D341Med (cell line): ENCODE results near the gene MOK.
A peak's percentile ranks its signal among the peaks of the same experiment; 100 is the strongest.

Source experiments
- DNase-seq: peaks from one replicate; pipeline ENCODE4 v3.0.0; 2012; ENCODE audit warnings: low spot score

MOK gene

DNA sequence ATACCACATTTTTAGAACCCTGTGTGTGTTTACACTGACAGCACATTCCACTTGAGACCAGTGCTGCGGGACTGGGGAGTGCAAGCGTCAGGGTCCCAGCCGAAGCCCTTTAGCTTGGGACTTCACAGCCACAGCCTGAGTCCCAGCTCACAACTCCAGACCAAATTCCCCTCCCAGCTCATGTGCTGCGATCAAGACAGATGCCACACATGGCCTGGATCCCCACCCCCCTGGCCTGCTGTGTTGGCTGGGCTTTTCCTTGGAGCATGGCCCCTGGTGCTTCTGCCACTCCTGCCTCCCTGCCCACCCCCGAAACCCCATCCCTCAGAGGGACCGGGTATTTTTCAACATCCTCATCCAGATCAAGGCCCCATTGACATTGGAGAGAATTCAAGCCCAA is 101.6 kb downstream of the MOK start:
- no peak for DNase-seq

DNA sequence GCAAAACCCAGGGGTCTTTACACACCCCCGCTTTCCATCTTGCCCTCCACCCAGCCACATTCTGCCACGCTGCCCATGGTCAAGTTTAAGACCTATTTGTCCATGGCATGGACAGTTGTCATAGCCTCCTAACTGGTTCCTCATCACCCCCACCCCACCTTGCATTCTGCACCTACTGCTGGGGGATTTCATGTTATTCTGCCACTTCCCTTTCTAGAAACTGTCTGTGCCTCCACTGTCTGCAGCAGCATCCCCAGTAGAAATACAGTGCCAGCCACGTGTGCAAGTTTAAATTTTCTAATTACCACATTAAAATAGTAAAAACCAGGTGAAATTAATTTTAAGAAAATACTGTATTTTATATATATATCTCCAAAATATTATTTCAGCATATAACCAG is 102.0 kb downstream of the MOK start:
- DNase-seq: no peak

GRCh38 chr14:102201776-102202175 is 103.2 kb downstream of the MOK start:
- no peak for DNase-seq

DNA sequence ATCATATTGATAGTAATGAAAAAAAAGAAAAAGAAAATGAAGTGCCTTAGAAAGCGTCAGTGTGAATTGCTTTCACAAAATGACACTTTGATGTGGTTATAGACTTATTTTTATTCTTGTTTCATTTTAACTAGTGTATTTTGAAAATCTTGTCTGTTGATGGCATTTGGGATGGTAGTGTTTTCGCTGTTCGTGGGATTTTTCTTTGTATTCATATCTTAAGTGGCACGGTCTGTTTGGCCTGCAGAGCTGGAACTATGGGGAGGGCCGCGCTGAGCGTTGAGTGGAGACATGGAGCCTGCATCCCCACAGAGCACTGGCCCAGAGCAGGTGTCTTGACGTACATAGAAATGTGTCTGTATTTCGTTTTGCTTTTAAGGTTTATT is 103.6 kb downstream of the MOK start:
- no peak for DNase-seq

DNA sequence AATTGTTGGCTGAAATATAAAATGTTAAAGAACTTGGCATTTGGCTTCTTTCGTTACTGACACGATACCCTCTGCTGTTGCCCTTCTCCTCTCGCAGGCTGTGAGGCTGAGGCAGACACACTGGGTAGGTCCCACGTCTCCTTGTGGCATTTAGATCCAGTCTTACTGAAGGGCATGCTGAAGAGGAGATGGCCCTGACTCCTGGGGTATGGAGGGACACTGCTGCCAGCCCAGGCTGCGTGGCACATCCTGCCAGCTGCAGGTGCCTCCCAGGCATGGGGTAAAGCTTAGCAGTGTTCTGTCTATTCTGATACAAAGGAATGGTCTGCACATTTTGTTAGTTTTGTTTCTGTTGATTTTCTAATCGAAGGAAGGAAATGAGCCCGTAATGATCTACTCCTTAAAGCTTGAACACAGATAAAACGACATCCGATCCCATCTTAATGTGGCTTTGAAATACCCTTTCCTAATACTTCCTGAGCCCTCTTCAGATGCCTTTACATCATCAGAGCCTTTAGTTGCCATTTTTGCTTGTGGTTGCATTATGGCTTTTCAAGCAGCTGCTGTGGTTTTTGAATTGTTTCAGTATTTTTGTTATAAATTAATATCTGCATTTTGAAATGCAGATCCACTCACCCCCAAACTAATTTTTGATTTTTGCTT is 104.1 kb downstream of the MOK start:
- no peak for DNase-seq

DNA sequence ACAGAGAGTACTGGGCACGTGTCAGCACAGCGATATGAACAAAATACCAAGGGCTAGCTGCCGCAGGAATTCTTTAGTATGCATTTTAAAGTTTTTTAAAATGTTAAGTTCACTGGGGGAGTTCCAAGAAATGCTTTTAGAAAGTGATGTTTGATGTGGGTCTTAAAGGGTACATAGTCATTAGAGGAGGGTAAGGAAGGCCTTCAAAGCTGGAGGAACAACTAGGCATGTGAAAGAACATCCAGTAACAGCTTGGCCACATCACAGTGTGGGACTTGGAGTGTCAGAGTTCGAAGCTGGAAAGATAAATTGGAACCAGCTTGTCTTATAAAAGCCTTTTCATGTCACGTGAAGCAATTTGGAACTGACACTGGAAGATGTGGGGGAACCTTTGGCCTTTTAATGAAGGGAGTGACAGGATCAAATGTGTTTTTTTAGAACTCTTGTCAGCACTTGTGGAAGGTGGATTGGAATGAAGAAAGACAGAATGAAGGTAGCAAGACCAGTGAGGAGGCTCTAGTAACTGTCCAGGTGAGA is 107.6 kb downstream of the MOK start:
- DNase-seq: no peak

- DNase-seq: no peak
Observed at GRCh38 chr14:102196902-102197230, 108.1 kb downstream of the MOK start.

GRCh38 chr14:102196039-102196901 is 108.7 kb downstream of the MOK start:
- DNase-seq: no peak

DNA sequence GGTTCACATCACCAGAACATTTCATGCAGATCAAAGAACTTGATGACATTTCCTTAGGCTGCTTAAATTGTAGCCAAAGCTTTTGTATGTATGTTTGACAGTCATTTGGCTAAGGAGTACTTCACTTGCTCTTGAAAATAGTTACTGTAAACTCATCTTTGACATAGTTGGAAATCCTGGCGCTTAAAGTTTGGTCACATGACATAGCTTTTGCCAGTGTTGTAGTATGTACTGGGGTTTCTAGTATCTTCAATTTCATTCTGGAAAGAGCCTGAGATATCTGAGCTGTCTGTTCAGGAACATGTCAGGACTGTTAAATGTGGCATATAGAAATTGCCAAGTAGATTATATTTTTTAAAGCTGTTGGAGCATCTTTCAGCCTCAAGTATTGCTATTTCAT is 109.5 kb downstream of the MOK start:
- DNase-seq: no peak

DNA sequence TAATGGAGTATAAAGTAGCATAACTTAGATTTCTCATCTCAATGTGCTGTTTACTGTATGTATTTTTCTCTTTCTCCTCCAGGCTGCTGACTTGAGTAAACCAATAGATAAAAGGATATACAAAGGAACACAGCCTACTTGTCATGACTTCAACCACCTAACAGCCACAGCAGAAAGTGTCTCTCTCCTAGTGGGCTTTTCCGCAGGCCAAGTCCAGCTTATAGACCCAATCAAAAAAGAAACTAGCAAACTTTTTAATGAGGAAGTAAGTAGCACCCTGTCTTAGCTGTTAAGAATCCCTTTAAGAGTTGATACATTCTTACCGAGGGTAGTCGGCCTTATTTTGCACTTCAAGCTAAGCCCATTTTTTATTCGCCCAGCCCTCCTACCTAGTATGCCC is 110.1 kb downstream of the MOK start:
- no peak for DNase-seq

GRCh38 chr14:102192840-102193502 is 112.0 kb downstream of the MOK start:
- no peak for DNase-seq

GRCh38 chr14:102189874-102190273 is 115.1 kb downstream of the MOK start:
- no peak for DNase-seq

GRCh38 chr14:102188187-102188586 is 116.8 kb downstream of the MOK start:
- DNase-seq: no peak

- no peak for DNase-seq
Observed at GRCh38 chr14:102187568-102188001, 117.4 kb downstream of the MOK start.

- DNase-seq: no peak
Observed at GRCh38 chr14:102187044-102187443, 117.9 kb downstream of the MOK start.

DNA sequence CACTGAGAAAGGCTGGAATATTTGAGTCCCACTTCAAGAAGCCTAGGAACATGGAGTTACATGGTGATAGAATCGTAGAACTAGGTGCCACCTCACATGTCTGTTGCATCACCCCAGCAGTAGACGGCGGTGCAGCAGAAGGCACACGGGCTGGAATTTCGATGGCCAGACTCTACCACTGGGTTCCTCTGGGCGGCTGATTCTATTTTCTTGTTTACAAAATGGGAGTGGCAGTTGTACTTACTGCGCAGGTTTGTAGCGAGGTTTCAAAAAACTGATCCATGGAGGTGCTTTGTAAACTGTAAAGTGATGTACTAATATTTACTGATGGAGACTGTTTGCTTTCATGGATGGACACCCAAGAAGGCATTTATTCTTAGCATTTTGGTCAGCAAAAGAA is 119.6 kb downstream of the MOK start:
- peak; percentile 11 for DNase-seq

- DNase-seq: peak; percentile 25
Observed at GRCh38 chr14:102184316-102185035, 120.5 kb downstream of the MOK start.

DNA sequence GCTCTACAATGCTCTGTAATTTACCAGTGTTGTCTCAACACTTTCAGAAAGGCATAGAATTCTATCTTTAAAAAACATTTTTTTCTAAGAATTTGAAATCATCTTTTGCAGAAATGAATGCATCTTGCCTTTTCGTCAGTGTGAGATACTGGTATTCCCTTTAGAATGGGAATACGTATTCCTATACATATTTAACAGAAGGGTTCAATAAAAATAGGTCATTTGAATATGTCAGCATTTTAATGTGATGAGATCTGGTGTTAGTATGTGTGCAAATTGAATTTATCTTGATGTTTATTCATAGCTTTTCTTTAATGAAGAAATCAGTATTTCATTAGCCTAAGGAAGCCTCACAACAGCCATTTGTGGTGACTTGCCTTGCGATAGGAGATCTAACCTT is 121.1 kb downstream of the MOK start:
- DNase-seq: no peak

DNA sequence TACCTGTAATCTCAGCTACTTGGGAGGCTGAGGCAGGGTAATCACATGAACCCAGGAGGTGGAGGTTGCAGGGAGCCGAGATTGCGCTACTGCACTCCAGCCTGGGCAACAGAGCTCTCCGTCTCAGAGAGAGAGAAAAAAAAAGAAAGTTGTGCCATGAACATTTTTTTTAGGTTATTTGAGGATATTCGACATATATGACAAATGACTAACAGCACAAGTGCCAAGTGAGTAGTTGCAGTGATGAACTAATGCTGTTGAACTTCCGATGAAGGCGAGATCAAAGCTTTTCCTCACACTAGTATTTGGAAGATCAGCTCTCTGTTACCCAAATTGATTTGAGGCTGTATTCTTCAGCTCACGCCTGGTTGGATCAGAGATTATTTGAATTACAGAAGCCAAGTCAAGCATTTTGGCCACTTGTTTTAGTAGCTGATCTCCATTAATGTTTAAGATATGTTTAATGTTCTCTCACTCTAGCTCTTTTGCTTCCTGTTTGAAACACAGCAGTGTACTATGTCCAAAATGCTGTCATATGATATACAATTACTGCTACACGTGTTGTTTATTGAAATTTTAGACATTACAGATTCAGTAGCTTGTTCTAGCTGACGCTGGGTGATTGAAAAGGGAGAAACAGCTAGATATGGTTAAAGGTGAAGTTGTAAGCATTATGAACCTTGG is 121.9 kb downstream of the MOK start:
- DNase-seq: no peak

DNA sequence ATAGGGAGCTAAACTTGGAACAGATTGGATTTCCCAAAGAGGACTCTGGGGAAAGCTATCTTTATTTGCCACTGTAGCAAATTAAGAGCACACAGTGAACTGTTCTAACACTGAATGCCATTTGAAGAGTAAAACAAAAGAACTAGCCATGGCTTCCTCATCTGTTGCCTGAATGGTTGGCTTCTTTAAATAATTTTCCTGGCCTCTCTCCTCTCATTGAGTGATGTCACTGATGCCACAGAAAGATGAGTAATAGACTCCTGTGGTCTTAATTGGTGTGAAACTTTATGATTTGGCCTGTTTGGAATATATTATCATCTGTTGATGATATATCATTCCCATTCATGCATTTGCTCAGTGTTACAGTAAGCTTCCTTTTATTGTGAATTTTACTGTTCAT is 122.8 kb downstream of the MOK start:
- DNase-seq: no peak

- DNase-seq: no peak
Observed at GRCh38 chr14:102181187-102181586, 123.8 kb downstream of the MOK start.
